ENCODE measurements around the gene DUSP8. TPM values are rescaled to one million over a fixed set of nuclear protein-coding genes. Genes with fewer than 3 reads are reported as not detected.

DUSP8 gene
- total RNA-seq, 2 experiments from 2014 or later: 1.4 to 2.0 TPM

GRCh38 chr11:1560649-1561251, 11.3 kb downstream of the DUSP8 start:
- CTCF ChIA-PET: interaction anchor here (1.4 to 1.6 kb wide), 2 partner anchors 14 kb away, joined by 5 to 7 read pairs; no protein-coding TSS in a partner anchor
- Mint-ChIP-seq H3K9me3 (no peaks in the 10 kb centered on the region), H3K27me3 (no peaks in the 10 kb centered on the region), H3K27ac (no peak overlapping the region), H3K4me3 (no peak overlapping the region), H3K36me3 (ENCODE audit: low read depth) (peaks cover 2% of the 10 kb centered on the region), H3K4me1 (ENCODE audit: low read depth) (no peaks in the 10 kb centered on the region)
- intact Hi-C loops (cut with micrococcal nuclease): no loop called here
- no peak for TF ChIP-seq CTCF (IDR thresholded peaks at IDR 0.05)
- POLR2A ChIA-PET: interaction anchor here (1.2 kb wide), 1 partner anchor 10 kb away, joined by 3 read pairs; no protein-coding TSS in a partner anchor
- no peak for ATAC-seq
- DNase-seq: no peak

- intact Hi-C loops (cut with micrococcal nuclease): no loop called here
- Mint-ChIP-seq H3K27ac (no peak overlapping the region), H3K36me3 (ENCODE audit: low read depth) (peaks cover 2% of the 10 kb centered on the region), H3K4me3 (no peak overlapping the region), H3K27me3 (no peaks in the 10 kb centered on the region), H3K9me3 (no peaks in the 10 kb centered on the region), H3K4me1 (ENCODE audit: low read depth) (no peaks in the 10 kb centered on the region)
- ATAC-seq: no peak
- CTCF ChIA-PET: interaction anchor here (0.6 to 1.6 kb wide), 4 partner anchors 11 to 69 kb away, joined by 3 to 7 read pairs (median 4); no protein-coding TSS in a partner anchor
- POLR2A ChIA-PET: no interaction called here
- no peak for TF ChIP-seq CTCF (IDR thresholded peaks at IDR 0.05)
- DNase-seq: no peak
Observed at GRCh38 chr11:1560002-1560648, 11.9 kb downstream of the DUSP8 start.

- POLR2A ChIA-PET: no interaction called here
- ATAC-seq: peak; percentile 27
- Mint-ChIP-seq H3K36me3 (ENCODE audit: low read depth) (peaks cover 2% of the 10 kb centered on the region), H3K27ac (no peak overlapping the region), H3K4me3 (no peak overlapping the region), H3K27me3 (no peaks in the 10 kb centered on the region), H3K9me3 (no peaks in the 10 kb centered on the region), H3K4me1 (ENCODE audit: low read depth) (no peaks in the 10 kb centered on the region)
- CTCF ChIA-PET: interaction anchor here (1.4 to 1.7 kb wide), 4 partner anchors 11 to 15 kb away, joined by 3 to 9 read pairs (median 6); no protein-coding TSS in a partner anchor
- intact Hi-C loops (cut with micrococcal nuclease): no loop called here
- TF ChIP-seq CTCF (IDR thresholded peaks at IDR 0.05): no peak
- DNase-seq: no peak
Observed at GRCh38 chr11:1559111-1559951, 12.7 kb downstream of the DUSP8 start.

- intact Hi-C loops (cut with micrococcal nuclease): no loop called here
- no peak for TF ChIP-seq CTCF (IDR thresholded peaks at IDR 0.05)
- no peaks in the 10 kb centered on the region for H3K4me1 Mint-ChIP-seq (ENCODE audit: low read depth)
- no peaks in the 10 kb centered on the region for H3K9me3 Mint-ChIP-seq
- ChIA-PET POLR2A (interaction anchor here (1.4 kb wide), 1 partner anchor 30 kb away, joined by 3 read pairs; no protein-coding TSS in a partner anchor), CTCF (interaction anchor here (1.5 to 1.7 kb wide), 3 partner anchors 10 to 16 kb away, joined by 3 to 12 read pairs (median 9); no protein-coding TSS in a partner anchor)
- H3K36me3 Mint-ChIP-seq (ENCODE audit: low read depth): peaks cover 2% of the 10 kb centered on the region
- no peak overlapping the region for H3K4me3 Mint-ChIP-seq
- DNase-seq: no peak
- H3K27me3 Mint-ChIP-seq: peaks cover 2% of the 10 kb centered on the region
- ATAC-seq: no peak
- H3K27ac Mint-ChIP-seq: no peak overlapping the region
Observed at GRCh38 chr11:1558775-1559110, 13.3 kb downstream of the DUSP8 start.
